HG02970 (cell line): ENCODE data around the gene MOB3B.

ENCODE experiments used
- ATAC-seq: cut with Tn5 transposase; IDR thresholded peaks from one replicate; pipeline ENCODE4 v1.9.1; 2021; ENCODE audit warnings: mild to moderate bottlenecking, moderate library complexity, moderate number of reproducible peaks; ENCODE audit not compliant: unreplicated experiment, low FRiP score

Gene MOB3B

GRCh38 chr9:27529316-27530278 lies at the start of gene MOB3B:
Gene MOB3B, minus strand, starts transcription at chr9:27529814. Its CDS starts 74,264 bp downstream, at chr9:27455550.
- ATAC-seq: peak; percentile 85

GRCh38 chr9:27573634-27574590 lies 44.3 kb upstream of the MOB3B start:
- peak; percentile 97 for ATAC-seq

DNA sequence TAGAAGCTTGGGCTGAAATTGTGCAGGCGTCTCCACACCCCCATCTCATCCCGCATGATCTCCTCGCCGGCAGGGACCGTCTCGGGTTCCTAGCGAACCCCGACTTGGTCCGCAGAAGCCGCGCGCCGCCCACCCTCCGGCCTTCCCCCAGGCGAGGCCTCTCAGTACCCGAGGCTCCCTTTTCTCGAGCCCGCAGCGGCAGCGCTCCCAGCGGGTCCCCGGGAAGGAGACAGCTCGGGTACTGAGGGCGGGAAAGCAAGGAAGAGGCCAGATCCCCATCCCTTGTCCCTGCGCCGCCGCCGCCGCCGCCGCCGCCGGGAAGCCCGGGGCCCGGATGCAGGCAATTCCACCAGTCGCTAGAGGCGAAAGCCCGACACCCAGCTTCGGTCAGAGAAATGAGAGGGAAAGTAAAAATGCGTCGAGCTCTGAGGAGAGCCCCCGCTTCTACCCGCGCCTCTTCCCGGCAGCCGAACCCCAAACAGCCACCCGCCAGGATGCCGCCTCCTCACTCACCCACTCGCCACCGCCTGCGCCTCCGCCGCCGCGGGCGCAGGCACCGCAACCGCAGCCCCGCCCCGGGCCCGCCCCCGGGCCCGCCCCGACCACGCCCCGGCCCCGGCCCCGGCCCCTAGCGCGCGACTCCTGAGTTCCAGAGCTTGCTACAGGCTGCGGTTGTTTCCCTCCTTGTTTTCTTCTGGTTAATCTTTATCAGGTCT lies 43.5 kb upstream of the MOB3B start, which contains the start of gene C9orf72:
Gene C9orf72, minus strand, starts transcription at position 564 of the 716 bp plus-strand sequence. CDS start 6,361 bp downstream, outside the sequence.
- peak; percentile 72 for ATAC-seq

GRCh38 chr9:27572566-27572917 lies 42.9 kb upstream of the MOB3B start:
- ATAC-seq: peak; percentile 14

DNA sequence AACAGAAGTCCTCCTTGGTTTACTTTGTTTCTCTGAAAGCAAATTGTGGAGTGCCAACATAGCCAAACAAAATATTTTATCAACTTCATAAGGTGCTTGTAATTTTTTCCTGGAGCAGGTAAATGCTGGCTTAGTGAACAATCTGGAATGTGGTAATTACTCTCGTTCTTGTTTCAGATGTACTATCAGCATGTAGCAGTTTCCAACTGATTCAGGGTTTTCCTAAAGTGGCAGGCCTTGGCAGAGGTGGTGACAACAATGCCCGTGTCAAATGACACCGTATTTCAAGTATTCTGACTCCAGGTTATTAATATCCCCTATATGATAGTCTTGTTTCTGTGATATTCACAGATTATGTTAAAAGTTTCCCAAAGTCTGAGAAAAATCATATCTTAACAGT lies 42.4 kb upstream of the MOB3B start:
- ATAC-seq: no peak

- ATAC-seq: no peak
These were observed 41.4 kb upstream of the MOB3B start for GRCh38 chr9:27571011-27571410.

DNA sequence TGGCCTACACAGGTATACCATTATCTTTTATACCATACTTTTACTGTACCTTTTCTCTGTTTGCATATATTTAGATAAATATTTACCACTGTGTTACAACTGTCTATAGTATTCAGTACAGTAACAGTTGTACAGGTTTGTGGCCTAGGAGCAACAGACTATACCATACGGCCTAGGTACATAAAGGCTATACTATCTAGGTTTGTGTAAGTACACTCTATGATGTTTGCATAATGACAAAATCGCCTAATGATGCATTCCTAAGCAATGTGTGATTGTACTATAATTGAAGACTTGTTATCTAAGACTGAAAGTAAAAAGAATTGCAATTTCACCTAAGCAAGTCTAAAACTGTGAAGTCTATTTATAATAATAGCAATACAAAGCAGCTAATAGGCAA lies 39.8 kb upstream of the MOB3B start:
- ATAC-seq: no peak

DNA sequence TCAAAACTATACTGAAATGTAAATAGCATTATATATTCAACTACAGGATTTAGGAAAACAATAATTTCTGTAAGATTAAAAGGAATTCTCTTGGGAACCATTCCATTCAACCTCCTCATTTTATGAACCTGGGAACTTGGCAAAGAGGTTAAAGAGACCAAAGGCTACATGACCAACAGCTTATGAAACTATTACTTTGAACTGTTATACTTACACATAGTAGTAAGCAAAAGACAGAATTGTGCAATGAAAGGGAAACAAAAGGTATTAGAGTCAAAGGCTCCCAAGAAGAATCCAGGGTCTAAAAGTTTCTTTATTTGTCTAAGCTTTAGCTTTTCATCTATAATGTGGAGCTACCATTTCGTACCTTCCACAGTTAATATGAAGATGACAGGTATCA lies 36.5 kb upstream of the MOB3B start:
- ATAC-seq: no peak

- no peak for ATAC-seq
These were observed 36.1 kb upstream of the MOB3B start for GRCh38 chr9:27565696-27566095.

- no peak for ATAC-seq
These were observed 35.1 kb upstream of the MOB3B start for GRCh38 chr9:27564670-27565069.

GRCh38 chr9:27563738-27564430 lies 34.3 kb upstream of the MOB3B start:
- no peak for ATAC-seq

DNA sequence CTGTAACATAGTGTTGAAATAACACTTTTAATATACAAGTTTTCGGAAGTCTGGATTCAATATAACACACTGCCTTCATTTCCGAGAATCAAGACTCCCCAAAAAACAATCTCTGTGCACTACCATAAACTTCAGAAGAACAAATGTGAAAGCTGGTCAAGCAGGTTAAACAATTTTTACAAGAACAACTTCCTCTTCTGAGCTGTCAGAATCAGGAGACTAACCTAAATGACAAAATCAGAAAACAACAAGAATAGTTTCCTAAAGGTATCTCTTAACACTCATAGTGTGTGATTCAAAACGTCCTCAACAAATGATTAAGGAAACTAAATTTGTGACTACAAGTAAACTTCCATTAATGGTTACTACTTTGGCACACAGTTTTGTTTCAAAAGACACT lies 32.1 kb upstream of the MOB3B start:
- ATAC-seq: no peak

DNA sequence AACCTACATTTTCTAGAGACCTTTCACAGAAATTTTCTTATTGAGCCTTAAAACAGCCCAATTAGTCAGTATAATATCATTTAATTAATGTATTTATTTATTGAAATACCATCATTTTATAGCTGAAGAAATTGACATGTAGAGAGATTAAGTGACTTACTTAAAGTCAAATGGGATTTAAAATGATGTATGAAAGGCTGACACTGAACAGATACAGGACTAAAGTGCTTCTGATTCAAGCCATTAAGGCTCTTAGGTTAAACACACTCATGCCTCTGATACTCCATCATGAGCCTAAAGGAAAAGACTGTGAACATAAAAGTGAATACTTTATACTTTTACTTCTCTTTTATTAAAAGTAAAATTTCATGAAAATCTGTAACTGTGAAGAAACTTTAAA lies 30.8 kb upstream of the MOB3B start:
- ATAC-seq: no peak

- ATAC-seq: no peak
These were observed 28.7 kb upstream of the MOB3B start for GRCh38 chr9:27558307-27558706.

DNA sequence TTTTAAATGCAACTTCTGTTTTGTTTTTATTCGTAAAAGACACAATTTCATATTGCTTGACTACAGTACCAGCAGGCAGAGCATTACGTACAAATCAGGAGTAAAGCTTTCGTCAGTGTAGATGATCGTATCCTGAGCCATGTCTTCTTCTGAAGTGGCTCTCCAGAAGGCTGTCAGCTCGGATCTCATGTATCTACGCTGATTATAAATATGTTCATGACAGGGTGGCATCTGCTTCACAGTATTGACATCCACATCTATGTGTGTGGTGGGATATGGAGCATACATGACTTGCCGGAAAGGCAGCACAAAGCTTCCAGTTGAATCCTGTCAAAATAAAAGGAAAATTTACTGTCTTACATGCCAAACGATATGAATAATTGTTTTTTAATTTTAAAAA lies 26.9 kb upstream of the MOB3B start:
- no peak for ATAC-seq

- ATAC-seq: no peak
These were observed 25.1 kb upstream of the MOB3B start for GRCh38 chr9:27554712-27555111.

GRCh38 chr9:27549196-27549755 lies 19.7 kb upstream of the MOB3B start:
- no peak for ATAC-seq

DNA sequence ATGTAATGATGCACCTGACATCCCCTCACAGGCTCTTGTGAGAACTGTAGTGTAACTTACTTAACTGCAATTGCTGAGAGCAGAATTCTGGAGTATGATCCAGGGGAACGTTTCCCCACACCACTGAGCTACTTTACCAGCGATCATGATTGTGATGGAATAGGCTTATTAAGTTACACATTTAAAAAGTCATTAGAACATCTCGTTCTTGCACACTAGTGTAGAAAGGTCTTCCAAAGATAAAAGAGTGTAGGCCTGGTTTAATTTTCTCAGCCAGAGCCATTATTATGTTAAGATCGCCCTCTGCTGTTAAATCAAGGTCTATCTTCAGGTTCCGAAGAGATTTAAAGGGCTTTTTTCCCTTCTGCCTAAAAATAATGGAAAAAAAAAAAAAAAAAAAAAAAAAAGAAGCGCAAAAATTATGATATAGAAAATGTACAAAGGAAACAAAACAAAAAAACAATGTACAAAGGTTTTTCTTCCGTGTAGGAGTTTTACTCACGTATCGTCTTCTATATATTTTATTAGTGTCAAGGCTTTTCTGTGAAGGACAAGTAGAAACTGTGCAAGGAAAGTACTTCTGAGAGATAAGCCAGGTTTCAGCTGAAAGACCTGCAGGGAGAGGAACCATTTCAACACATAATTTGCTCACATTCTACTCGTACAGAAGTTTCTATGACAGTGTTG lies 18.6 kb upstream of the MOB3B start:
- no peak for ATAC-seq

DNA sequence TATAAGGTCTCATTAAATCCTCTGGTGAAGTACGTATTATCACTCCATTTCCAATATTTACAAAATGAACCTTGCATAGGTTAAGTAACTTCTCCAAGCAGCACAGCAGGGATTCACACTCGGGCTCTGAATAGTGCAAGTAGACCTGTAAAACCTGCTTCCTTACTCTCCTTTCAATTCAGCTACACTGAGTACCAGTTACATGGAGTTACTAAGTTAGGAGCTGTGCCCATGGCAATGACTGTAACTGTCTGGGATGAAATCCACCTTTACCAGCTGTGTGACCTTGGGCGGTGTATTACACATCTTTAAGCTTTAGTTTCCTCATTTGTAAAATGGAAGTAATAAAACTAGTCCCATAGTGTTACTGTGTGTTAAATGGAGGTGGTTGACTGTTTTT lies 15.9 kb upstream of the MOB3B start:
- ATAC-seq: no peak
